ENCODE results near the gene ZFPL1. TPM values are rescaled to one million over a fixed set of nuclear protein-coding genes. Genes with fewer than 3 reads are reported as not detected.

Gene ZFPL1
- total RNA-seq, 2 donors from 2014 or later = 26.2 to 26.5 TPM

GRCh38 chr11:65124480-65125196 is 40.6 kb downstream of the ZFPL1 start:
- no peak for DNase-seq
- no peak for ATAC-seq
- intact Hi-C loops (cut with DNase I) = loop anchor here in 1 of 2 donors (5.0 kb wide), 1 partner anchor 58 kb away; the partner anchor contains the start of gene CAPN1

DNA sequence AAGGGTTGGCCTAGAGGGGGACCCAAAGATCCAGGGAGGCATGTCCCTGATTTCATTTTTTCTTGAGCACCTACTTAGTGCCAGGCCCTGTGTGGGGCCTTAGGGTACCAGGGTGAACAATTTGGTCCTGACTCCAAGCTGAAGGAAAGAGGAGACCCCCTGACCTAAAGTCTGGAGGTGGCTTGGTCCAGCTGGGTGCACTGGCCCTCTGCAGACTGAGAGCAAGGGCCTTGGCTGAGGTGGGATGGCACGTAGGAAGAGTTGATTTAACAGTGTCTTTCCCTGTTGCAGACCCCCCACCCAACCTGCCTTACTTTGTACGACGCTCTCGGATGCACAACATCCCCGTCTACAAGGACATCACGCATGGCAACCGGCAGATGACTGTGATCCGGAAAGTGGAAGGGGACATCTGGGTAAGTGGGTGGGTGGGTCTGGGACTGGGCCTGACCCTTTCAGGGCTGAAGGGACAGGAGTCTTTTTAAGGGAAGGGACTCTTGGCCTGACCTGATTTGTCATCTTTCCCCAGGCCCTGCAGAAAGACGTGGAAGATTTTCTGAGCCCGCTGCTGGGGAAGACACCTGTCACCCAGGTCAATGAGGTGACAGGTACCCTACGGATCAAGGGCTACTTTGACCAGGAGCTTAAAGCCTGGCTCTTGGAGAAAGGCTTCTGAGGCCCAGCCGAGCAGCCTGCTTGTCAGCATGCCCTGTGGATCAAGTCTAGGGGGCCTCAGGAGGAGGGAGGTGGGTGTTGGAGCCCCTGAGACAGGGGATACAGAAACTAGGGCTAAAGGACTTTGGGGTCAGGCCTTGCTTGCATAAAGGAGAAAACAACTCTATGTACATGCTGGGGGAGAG is 41.4 kb downstream of the ZFPL1 start:
- DNase-seq = no peak
- intact Hi-C loops (cut with DNase I) = no loop called here
- no peak for ATAC-seq

- intact Hi-C loops (cut with DNase I) = no loop called here
- no peak for DNase-seq
- ATAC-seq = no peak
These were observed 42.7 kb downstream of the ZFPL1 start for GRCh38 chr11:65126624-65127274.

- intact Hi-C loops (cut with DNase I) = no loop called here
- ATAC-seq (no peak), DNase-seq (no peak)
These were observed 43.6 kb downstream of the ZFPL1 start for GRCh38 chr11:65127473-65128181.

DNA sequence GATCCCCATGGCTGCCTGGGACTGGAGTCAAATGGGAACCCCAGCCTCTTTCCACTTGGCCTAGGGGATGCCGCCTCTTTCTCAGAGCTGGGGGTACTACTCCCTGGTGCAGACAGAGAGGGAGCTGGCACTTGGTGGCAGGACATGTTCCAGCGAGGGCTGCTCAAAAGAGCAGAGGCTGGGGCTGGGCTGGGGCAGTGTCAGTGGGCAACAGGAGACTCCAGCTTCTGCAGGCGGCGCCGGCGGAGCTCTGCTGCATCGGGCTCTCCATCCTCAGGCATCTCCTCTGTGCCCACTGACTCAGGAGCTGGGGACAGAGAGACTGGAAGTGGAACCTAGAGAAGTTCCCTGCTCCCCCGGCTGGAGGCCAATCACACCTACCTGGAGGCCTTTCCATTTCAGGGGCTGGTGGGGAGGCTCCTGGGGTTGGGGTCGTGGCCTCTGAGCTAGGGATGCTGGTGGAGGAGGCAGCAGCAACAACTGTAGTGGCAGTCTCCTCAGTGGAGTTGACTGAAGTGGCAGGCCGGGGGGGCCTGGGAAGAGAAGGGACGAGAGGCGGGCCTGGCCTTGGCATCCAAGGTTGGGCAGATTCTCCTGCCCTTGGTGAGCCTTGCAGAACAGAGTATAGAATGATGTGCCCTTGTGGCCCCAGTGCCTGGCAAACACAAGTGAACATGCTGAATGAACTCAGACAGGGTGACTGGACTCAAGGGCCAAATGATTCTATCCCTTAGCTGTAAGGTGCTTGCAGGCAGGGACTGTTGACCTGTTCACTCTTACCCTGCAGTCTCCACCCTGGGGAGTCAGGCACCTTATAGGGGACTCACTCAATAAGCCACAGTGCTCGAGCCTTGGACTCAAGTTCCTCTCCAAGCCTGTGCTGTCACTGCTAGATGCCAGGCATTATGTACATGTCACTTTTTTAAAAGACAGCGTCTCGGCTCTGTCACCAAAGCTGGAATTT is 44.4 kb downstream of the ZFPL1 start:
- intact Hi-C loops (cut with DNase I) = no loop called here
- no peak for DNase-seq
- ATAC-seq = no peak

GRCh38 chr11:65129649-65130441 is 45.8 kb downstream of the ZFPL1 start:
- ATAC-seq (no peak), DNase-seq (no peak)
- intact Hi-C loops (cut with DNase I) = no loop called here

GRCh38 chr11:65130631-65131416 is 46.8 kb downstream of the ZFPL1 start:
- ATAC-seq = no peak
- intact Hi-C loops (cut with DNase I) = no loop called here
- DNase-seq = no peak

- DNase-seq (no peak), ATAC-seq (no peak)
- intact Hi-C loops (cut with DNase I) = no loop called here
These were observed 47.4 kb downstream of the ZFPL1 start for GRCh38 chr11:65131417-65131776.

DNA sequence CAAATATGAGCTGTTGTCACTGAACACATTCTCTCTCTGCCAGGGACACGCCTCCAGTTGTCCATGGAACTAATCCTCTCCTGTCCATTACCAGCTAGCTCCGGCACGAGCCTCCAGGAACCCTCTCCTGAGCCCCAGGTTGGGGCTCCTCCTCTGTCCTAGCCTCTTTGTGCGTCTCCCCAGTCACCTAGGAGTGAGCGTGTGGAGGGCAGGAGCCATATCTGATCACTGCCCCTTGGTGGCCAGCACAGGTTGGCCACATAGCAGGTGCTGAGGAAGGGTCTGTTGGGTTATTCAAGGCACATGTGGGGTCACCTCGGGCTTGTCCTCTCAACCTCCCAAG is 47.8 kb downstream of the ZFPL1 start:
- DNase-seq (no peak), ATAC-seq (no peak)
- intact Hi-C loops (cut with DNase I) = no loop called here

DNA sequence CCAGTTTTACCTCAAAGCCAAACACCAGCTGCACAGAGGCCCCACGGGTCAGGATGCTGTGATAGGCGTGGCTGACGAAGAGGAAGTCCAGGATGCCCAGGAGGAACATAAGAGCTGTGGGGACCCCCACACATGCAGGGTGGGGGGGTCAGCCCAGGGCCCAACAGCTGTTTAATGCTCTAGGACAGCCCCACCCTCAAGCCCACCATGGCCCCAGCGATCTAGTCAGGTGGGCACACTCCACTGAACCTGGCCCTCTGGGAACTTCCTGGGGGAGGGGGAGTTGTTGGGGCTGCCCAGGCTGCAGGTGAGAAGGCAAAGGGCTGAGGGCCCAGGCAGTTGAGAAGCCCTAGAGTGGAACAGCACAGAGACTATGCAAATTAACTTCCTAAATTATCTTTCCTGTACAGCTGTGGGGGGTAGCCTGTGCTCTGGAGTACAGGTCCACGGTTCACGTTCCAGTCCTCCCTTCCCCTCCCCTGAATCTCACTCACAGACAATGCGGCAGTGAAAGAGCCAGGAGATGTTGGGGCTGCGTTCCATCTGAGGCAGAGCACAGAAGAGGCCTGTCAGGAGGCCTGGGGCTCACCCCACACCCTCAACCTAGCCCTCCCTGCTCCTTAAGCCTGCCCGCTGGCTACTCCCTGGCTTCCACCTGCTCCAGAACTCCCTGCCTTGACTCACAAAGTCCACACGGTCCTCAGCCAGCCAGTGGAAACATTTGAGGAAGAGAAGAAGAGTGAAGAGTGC is 48.4 kb downstream of the ZFPL1 start:
- intact Hi-C loops (cut with DNase I) = no loop called here
- DNase-seq = no peak
- no peak for ATAC-seq

GRCh38 chr11:65132988-65133700 is 49.1 kb downstream of the ZFPL1 start:
- DNase-seq = peak; percentile 46

DNA sequence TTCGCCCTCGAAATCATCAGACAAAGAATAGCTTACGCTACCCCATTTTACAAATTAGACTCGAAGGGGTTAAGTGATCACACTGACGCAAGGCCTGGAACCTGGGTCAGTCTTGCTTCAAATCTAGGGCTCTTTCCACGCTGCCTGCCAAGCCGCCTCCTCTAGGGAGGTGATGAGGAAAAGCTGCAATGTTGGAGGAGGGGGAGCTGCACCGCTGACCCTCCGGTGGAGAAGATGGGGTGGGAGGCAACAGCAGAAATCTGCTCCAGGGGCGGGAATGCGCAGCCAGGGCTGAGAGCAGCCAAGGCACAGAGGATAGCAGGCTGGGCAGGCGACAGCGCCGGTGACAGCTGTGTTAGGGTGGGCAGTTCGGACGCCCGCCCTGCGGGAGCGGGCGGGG is 49.7 kb downstream of the ZFPL1 start:
- ATAC-seq (peak; percentile 2 to 40), DNase-seq (no peak)
- intact Hi-C loops (cut with DNase I) = no loop called here

More at GRCh38 chr11:65132988-65133700, 49.1 kb downstream of the ZFPL1 start:
- intact Hi-C loops (cut with DNase I) = no loop called here
- peak in 1 of 2 donors; percentile 7 for ATAC-seq

GRCh38 chr11:65134240-65134951 is 50.4 kb downstream of the ZFPL1 start, which contains the start of gene SYVN1:
TSS of gene SYVN1 (minus strand) at chr11:65134519. CDS start at chr11:65133601, 918 bp downstream.
- ATAC-seq = peak; percentile 92 to 95
- DNase-seq = peak; percentile 93
- intact Hi-C loops (cut with DNase I) = no loop called here

GRCh38 chr11:65134952-65135632 is 51.1 kb downstream of the ZFPL1 start:
- DNase-seq (peak; percentile 90), ATAC-seq (peak; percentile 84 to 91)
- intact Hi-C loops (cut with DNase I) = no loop called here

Measured in left cardiac atrium (tissue), 4 donors.